Mesenteric fat pad (tissue), 1 donor: ENCODE results near the gene DNA2. TPM values are rescaled to one million over a fixed set of nuclear protein-coding genes. Genes with fewer than 3 reads are reported as not detected.

ENCODE experiments used
- DNase-seq: peaks from one replicate; pipeline ENCODE4 v3.0.0-alpha.2; 2020; ENCODE audit warnings: low spot score
- total RNA-seq: library from RNA; stranded (reverse); fragmentation: NEBNext Ultra II Directional; extraction: Animal tissue kit (Norgen Biotek cat#: 25700); gene quantifications from one replicate; pipeline ENCODE4 v1.2.1, GENCODE V29; 2021
- donor health status: DM: yes; HTN: yes; CAD: no.

Gene DNA2
- total RNA-seq, 1 donor from 2014 or later: 3.8 TPM

GRCh38 chr10:68364101-68364886 is 107.5 kb downstream of the DNA2 start:
- no peak for DNase-seq

Other genes with a start within 250 kb of the DNA2 start
- gene ATOH7, start 239.9 kb downstream of the DNA2 start, total RNA-seq: not detected
- 91.4 TPM for gene HNRNPH3, start 139.9 kb downstream of the DNA2 start, total RNA-seq
- 9.2 TPM for gene PBLD, start 139.0 kb downstream of the DNA2 start, total RNA-seq
- 21.2 TPM for gene RUFY2, start 64.7 kb downstream of the DNA2 start, total RNA-seq
- 59.5 TPM for gene SLC25A16, start 55.5 kb upstream of the DNA2 start, total RNA-seq
- gene TET1, start 88.4 kb upstream of the DNA2 start, total RNA-seq: 5.7 TPM
- gene CCAR1, start 249.3 kb upstream of the DNA2 start, total RNA-seq: 51.9 TPM